GM19452 (cell line): ENCODE results near the gene UACA.
"Not testable (repeated sequence)": the region's sequence is repeated elsewhere in the genome, so short reads cannot be mapped to it uniquely, and the experiment has no call there.

ENCODE experiments used
- ATAC-seq: cut with Tn5 transposase; IDR thresholded peaks from one replicate; pipeline ENCODE4 v1.9.1; 2021; ENCODE audit not compliant: unreplicated experiment

Gene UACA

DNA sequence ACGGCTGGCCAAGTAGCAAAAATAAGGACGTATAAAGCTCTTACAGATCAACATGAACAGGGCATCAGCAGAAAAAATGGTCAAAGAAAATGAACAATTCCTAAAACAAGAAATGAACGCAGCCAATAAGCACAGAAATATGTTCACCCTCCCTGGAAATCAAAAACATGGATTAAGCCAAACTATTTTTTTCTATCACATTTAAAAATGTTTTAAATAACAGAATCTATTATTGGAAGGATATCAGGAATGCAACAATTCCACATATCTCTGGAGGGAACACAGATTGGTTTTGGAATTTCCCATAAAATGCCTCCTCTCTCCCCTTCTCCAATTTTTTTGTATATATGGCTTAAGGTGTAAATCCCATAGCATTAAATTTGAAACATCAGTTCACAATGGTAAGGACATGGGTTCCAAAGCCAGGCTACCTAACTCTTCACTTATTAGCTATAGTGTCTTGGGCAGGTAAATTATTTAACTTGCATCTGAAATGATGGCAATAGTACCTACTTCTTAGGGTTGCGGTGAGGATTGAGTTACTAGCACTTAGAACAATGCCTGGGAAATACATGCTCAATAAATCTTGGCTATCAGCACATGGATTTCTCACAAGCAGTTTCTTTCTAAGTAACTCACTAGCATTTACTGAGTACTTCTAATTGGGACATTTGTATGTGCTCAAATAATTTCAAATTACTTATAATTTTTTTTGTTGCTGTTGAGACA, 10.1 kb downstream of the UACA start:
- no peak for ATAC-seq

DNA sequence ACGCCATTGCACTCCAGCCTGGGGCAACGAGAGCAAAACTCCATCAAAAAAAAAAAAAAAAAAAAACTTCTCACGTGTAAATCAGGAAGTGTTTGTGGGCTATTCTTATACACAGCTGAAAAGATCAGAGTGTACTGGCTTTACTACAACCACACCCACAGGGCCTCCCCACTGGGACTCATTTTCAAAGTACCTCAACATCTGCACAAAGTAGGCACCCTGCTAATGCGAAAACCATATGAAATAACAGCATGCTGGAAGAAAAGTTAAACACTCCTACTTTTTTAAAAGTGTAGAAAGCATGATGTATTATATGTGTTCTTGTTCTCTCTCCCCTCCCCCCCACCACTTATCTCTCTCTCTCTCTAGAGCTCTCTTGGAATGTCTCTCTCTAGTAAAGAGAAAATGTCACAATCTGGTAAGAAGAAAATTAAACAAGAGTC, 11.1 kb downstream of the UACA start:
- no peak for ATAC-seq

GRCh38 chr15:70750203-70750869, 13.0 kb downstream of the UACA start:
- ATAC-seq: no peak

- ATAC-seq: no peak
These were observed 15.0 kb downstream of the UACA start for GRCh38 chr15:70748281-70748747.

DNA sequence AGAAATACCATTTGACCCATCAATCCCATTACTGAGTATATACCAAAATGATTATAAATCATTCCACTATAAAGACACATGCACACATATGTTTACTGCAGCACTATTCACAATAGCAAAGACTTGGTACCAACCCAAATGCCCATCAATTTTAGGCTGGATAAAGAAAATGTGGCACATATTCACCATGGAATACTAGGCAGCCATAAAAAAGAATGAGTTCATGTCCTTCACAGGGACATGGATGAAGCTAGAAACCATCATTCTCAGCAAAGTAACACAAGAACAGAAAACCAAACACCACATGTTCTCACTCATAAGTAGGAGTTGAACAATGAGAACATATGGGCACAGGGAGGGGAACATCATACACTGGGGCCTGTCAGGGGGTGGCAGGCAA, 16.8 kb downstream of the UACA start:
- ATAC-seq: not testable (repeated sequence)

GRCh38 chr15:70742928-70743327, 20.4 kb downstream of the UACA start:
- ATAC-seq: no peak

DNA sequence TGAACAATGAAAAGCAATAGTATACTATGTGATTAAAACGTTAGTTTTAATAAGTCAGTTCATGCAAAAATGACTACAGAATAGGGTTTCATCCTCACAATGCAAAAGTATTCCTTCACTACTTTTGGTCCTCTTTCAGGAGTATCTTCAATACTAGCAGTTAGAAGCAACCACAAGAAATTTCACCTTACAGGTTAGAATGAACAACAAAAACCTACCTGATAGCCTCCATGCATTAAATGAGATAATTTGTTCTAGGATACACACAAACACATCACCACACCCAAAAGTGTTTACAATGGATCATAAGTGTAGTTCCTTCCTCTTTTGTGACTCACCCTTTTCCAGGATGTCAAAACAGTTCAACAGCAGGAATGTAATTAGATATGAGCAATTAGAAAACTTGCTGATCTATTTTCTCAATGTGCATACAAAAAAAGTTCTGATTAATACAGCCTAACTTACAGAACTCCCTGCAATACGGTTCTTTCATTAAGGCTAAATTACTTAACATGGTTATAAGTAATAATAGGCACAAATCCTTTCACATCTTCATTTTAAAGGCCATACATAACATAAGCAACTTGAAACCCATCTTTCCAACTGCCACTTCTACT, 21.6 kb downstream of the UACA start:
- no peak for ATAC-seq

DNA sequence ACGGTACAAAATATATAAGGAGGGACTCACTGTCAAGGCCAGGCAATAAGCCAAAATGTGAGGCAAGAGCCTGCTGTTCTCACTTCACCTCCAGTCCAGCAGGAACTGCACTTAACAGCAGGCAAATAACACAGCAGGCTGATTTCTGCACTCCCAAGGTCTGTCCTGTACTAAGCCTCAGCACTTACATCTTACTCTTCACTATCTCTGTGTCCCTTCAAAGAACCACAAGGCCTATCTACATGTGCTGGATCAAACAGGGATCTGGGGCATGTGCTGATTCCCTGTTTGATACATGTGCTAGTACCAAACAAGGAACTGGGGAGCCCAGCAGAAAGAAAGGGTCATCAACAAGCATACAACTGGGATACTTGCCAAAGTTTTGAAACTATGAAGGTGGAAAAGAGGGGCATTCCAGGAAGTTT, 22.2 kb downstream of the UACA start:
- ATAC-seq: no peak

- ATAC-seq: not testable (repeated sequence)
These were observed 28.3 kb downstream of the UACA start for GRCh38 chr15:70735040-70735439.

DNA sequence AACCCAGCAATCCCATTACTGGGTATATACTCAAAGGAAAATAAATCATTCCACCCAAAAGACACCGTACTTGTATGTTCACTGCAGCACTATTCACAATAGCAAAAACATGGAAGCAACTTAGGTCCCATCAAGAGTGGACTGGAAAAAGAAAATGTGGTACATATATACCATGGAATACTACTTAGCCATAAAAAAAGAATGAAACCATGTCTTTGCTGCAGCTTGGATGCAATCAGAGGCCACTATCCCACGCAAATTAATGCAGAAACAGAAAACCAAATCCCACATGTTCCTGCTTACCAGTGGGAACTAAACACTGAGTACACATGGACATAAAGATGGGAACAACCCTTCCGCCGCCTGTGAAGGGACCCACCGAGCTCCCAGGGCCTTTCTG, 34.2 kb downstream of the UACA start:
- ATAC-seq: no peak

- ATAC-seq: no peak
These were observed 36.6 kb downstream of the UACA start for GRCh38 chr15:70726753-70727152.

GRCh38 chr15:70723927-70724326, 39.4 kb downstream of the UACA start:
- ATAC-seq: no peak

- no peak for ATAC-seq
These were observed 40.3 kb downstream of the UACA start for GRCh38 chr15:70723122-70723422.

GRCh38 chr15:70722266-70723121, 40.9 kb downstream of the UACA start:
- ATAC-seq: no peak

DNA sequence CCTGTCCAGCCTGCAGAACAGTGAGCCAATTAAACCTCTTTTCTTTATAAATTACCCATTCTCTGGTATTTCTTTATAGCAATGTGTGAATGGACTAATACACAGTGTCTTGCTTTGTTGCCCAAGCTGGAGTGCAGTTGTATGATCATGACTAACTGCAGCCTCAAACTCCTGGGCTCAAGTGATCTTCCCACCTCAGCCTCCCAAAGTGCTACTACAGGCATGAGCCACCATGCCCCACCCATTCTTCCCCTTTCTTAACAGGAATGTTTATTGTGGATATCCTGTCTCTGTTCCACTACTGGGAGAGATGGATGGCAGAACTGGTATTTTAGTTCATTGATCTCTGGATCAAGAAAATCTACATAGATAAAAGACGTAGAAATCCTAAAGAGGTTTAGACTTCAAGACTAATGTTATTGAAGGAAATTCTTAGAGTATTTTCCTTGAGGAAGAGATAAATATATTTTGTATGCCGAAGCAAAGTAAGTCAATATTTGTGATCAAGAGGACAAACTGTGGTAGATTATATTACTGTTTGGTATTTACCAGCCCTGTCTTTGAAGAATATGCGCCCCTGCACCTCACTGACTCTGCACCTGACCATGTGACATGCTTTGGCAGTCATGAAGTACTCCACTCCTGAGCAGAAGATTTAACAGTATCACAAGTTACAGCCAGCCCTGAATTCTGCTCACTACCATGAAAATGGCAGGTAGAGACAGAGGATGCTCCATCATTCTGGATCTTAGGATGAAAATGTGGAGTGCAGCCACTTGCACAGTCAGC, 42.9 kb downstream of the UACA start:
- no peak for ATAC-seq

GRCh38 chr15:70717237-70717793, 46.0 kb downstream of the UACA start:
- no peak for ATAC-seq

DNA sequence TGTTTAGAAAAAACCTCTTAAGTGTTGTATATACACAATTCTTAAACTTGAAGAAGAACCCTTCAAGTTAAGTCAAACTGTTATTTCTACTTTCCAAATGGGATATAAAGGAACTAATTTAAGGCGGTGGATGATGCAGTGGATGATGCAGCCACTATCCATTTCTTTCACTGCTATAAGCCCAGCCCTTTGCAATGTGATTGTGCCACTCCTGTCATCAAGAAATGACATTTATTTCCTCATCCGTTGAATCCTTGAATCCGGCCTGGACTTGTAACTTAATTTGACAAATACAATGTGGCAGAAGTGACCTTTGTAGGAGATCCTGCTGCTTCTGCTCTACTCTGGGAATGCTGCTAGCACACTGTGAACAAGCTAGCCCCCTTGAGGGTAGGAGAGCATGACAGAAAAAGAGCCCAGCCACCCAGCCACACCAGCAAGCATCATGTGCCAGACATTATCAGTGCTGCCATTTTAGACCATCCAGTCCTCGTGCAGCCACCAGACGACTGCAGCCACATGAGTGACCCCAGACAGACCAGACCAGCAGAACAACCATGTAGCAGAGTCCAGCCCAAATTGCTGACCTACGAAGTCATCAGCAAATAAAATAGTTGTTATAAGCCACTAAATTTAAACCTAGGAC, 47.4 kb downstream of the UACA start:
- ATAC-seq: no peak

GRCh38 chr15:70714565-70714964, 48.8 kb downstream of the UACA start:
- ATAC-seq: no peak

- no peak for ATAC-seq
These were observed 49.3 kb downstream of the UACA start for GRCh38 chr15:70714015-70714414.

DNA sequence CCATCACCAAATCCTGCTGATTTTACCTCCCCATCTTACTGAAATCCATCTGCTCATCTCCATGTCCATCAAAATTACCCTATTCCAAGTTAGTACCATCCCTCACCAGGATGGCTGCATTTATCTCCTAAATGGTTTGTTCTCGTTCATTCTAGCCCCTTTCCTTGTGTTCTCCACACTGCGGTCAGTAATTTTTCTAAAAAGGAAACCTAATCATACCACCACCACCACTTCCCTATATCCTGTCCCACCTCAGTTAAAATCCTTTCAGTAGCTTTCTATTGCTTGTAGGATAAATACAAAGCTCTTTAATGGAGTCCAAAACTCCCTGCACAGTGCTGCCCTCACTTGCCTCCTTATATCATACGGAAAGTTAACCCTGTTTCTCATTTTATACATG, 51.1 kb downstream of the UACA start:
- ATAC-seq: no peak
